Endodermal cell (in vitro differentiated cells): ENCODE data around the gene INPP5B. TPM values are rescaled to one million over a fixed set of nuclear protein-coding genes. Genes with fewer than 3 reads are reported as not detected.

Experiments
- DNase-seq: peaks from one replicate; pipeline ENCODE4 v3.0.0-alpha.2; 2017
- H3K27ac ChIP-seq: 2 replicates; pipeline ENCODE4 v1.5.1; 2013; ENCODE audit warnings: mild to moderate bottlenecking, low read depth, low read length, moderate library complexity
- H3K27me3 ChIP-seq: 2 replicates; pipeline ENCODE4 v1.6.1; 2013; ENCODE audit warnings: mild to moderate bottlenecking, low read length, moderate library complexity; ENCODE audit not compliant: insufficient read depth, control insufficient read depth, poor library complexity, severe bottlenecking
- H3K36me3 ChIP-seq: 2 replicates; pipeline ENCODE4 v1.7.0; 2013; ENCODE audit warnings: mild to moderate bottlenecking, low read length, moderate library complexity; ENCODE audit not compliant: control insufficient read depth, insufficient read depth
- H3K4me1 ChIP-seq: one replicate; pipeline ENCODE4 v1.7.0; 2013; ENCODE audit warnings: low read length; ENCODE audit not compliant: control insufficient read depth, insufficient read depth
- H3K4me3 ChIP-seq: 2 replicates; pipeline ENCODE4 v1.5.1; 2013; ENCODE audit warnings: mild to moderate bottlenecking, low read length, moderate library complexity
- H3K9ac ChIP-seq: 2 replicates; pipeline ENCODE4 v1.6.1; 2013; ENCODE audit warnings: mild to moderate bottlenecking, low read length, moderate library complexity; ENCODE audit not compliant: poor library complexity, severe bottlenecking; ENCODE audit errors: extremely low read depth
- H3K9me3 ChIP-seq: 2 replicates; pipeline ENCODE4 v1.6.1; 2013; ENCODE audit warnings: mild to moderate bottlenecking, low read length, moderate library complexity; ENCODE audit not compliant: control insufficient read depth
- H3K27ac Mint-ChIP-seq: 2 replicates; pipeline ENCODE4 v1.8.0; 2020; ENCODE audit warnings: mixed read lengths
- H3K27me3 Mint-ChIP-seq: 2 replicates; pipeline ENCODE4 v1.8.0; 2021; ENCODE audit warnings: mild to moderate bottlenecking, mixed read lengths; ENCODE audit not compliant: insufficient read depth
- H3K36me3 Mint-ChIP-seq: 2 replicates; pipeline ENCODE4 v1.8.0; 2020; ENCODE audit warnings: low read depth, mixed read lengths
- H3K4me1 Mint-ChIP-seq: 2 replicates; pipeline ENCODE4 v1.8.0; 2020; ENCODE audit warnings: mixed read lengths
- H3K4me3 Mint-ChIP-seq: 2 replicates; pipeline ENCODE4 v1.8.0; 2020; ENCODE audit warnings: mild to moderate bottlenecking, moderate library complexity, mixed read lengths
- H3K9me3 Mint-ChIP-seq: 2 replicates; pipeline ENCODE4 v1.8.0; 2020; ENCODE audit warnings: mild to moderate bottlenecking, mixed read lengths
- CTCF ChIP-seq: fragments of 200-600 bp; sonication (generic); conservative IDR thresholded peaks from 2 replicates; pipeline ENCODE4 v1.5.0; 2021; ENCODE audit warnings: antibody characterized with exemption, mild to moderate bottlenecking
- WGBS, 2 experiments: methylation state at CpG; one replicate each; pipeline versions ENCODE4 v1.1.5 to v1.1.7; 2013; ENCODE audit warnings: missing lambda C conversion rate in 2 of 2, mixed read lengths in 1 of 2; ENCODE audit not compliant: insufficient coverage in 1 of 2, insufficient read length in 1 of 2; 5-methylcytosine and 5-hydroxymethylcytosine counted together
- total RNA-seq, 2 donors: library from RNA; stranded (reverse); fragmentation: NEBNext Ultra II Directional in 1 of 2; extraction: Animal tissue kit (Norgen Biotek cat#: 25700) in 1 of 2; gene quantifications; 2 replicates in 1 of 2; 3 replicates in 1 of 2; pipeline ENCODE4 v1.2.1, GENCODE V29; 2021

Gene INPP5B
- total RNA-seq, 2 donors from 2014 or later: 19.9 to 21.4 TPM

- Histone ChIP-seq H3K36me3 (peaks cover 8% of the 10 kb centered on the region), H3K9me3 (no peaks in the 10 kb centered on the region), H3K27ac (no peak overlapping the region), H3K4me1 (no peaks in the 10 kb centered on the region), H3K27me3 (no peaks in the 10 kb centered on the region), H3K9ac (no peak overlapping the region), H3K4me3 (no peak overlapping the region)
- TF ChIP-seq CTCF: no peak
- Mint-ChIP-seq H3K27ac (no peak overlapping the region), H3K4me3 (no peak overlapping the region), H3K27me3 (no peaks in the 10 kb centered on the region), H3K36me3 (peaks cover 15% of the 10 kb centered on the region), H3K9me3 (no peaks in the 10 kb centered on the region), H3K4me1 (no peaks in the 10 kb centered on the region)
- no peak for DNase-seq
Measured at GRCh38 chr1:37851262-37851661, 95.6 kb downstream of the INPP5B start.

GRCh38 chr1:37850352-37850955 is 96.4 kb downstream of the INPP5B start:
- peaks cover 6% of the 10 kb centered on the region for H3K36me3 ChIP-seq
- H3K4me1 ChIP-seq: no peaks in the 10 kb centered on the region
- Mint-ChIP-seq H3K4me3 (no peak overlapping the region), H3K36me3 (peaks cover 19% of the 10 kb centered on the region), H3K9me3 (no peaks in the 10 kb centered on the region), H3K4me1 (no peaks in the 10 kb centered on the region), H3K27me3 (no peaks in the 10 kb centered on the region), H3K27ac (no peak overlapping the region)
- no peaks in the 10 kb centered on the region for H3K27me3 ChIP-seq
- TF ChIP-seq CTCF: no peak
- 86 to 95% methylated on average over 4 to 5 of the region's 6 CpGs for WGBS, 2 experiments
- H3K9me3 ChIP-seq: no peaks in the 10 kb centered on the region
- H3K27ac ChIP-seq: no peak overlapping the region
- no peak overlapping the region for H3K4me3 ChIP-seq
- no peak for DNase-seq
- no peak overlapping the region for H3K9ac ChIP-seq

GRCh38 chr1:37849480-37849879 is 97.4 kb downstream of the INPP5B start:
- Histone ChIP-seq H3K9me3 (no peaks in the 10 kb centered on the region), H3K27me3 (no peaks in the 10 kb centered on the region), H3K4me3 (no peak overlapping the region), H3K36me3 (no peaks in the 10 kb centered on the region), H3K9ac (no peak overlapping the region), H3K4me1 (peaks cover under 1% of the 10 kb centered on the region), H3K27ac (no peak overlapping the region)
- DNase-seq: no peak
- TF ChIP-seq CTCF: no peak
- H3K27ac Mint-ChIP-seq: no peak overlapping the region
- H3K4me1 Mint-ChIP-seq: peaks cover 8% of the 10 kb centered on the region
- no peaks in the 10 kb centered on the region for H3K27me3 Mint-ChIP-seq
- peaks cover 19% of the 10 kb centered on the region for H3K36me3 Mint-ChIP-seq
- H3K4me3 Mint-ChIP-seq: no peak overlapping the region
- H3K9me3 Mint-ChIP-seq: no peaks in the 10 kb centered on the region
- WGBS, 2 experiments: 77 to 91% methylated on average over 3 of the region's 3 CpGs
